Hippocampal formation (tissue), 2 donors: ENCODE measurements around the gene TM7SF3.

Experiments
- DNase-seq, 2 donors: peaks; one replicate each; lab custom pipeline; 2025; lab: John Stamatoyannopoulos, UW

TM7SF3 gene

DNA sequence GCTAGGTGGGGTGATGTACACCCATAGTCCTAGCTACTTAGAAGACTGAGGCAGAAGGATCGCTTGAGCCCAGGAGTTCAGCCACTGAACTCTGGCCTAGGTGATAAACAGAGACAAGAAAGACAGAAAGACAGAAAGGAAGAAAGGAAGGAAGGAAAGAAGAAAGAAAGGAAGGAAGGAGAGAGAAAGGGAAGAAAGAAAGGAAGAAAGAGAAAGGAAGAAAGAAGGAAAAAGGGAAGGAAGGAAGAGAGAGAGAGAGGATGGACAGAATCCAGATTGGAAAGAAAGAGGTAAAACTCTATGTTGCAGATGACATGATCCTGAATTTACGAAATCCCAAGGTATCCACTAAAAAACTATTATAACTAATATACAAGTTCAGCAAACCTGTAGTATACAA, 84.6 kb downstream of the TM7SF3 start:
- no peak for DNase-seq

DNA sequence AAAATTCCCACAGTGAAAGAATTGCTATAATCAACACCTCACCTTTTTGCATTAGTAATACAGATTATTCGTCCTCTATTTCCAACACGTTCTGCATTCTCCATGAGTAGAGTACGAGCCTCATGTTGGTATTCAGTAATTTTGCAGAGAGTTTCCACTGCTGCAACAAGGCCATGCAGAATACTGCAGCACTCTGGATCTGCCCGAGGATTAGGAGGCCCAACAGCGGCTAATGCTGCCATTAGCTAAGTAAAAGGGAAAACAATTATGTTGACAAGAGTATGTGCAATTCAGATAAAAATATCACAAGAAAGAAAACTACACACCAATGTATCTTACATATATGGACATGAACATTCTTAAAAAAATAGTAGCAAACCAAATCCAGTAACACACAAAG, 85.5 kb downstream of the TM7SF3 start:
- no peak for DNase-seq
